Stimulated activated CD4-positive, alpha-beta T cell treated with anti-CD3 and anti-CD28 coated beads, Interleukin-15, amount 100 ng/mL, for 24 hours (primary cell): ENCODE results near the gene FAM217B.

Source experiments
- DNase-seq: peaks from one replicate; pipeline ENCODE4 v3.0.0-alpha.2; 2020

The FAM217B gene

DNA sequence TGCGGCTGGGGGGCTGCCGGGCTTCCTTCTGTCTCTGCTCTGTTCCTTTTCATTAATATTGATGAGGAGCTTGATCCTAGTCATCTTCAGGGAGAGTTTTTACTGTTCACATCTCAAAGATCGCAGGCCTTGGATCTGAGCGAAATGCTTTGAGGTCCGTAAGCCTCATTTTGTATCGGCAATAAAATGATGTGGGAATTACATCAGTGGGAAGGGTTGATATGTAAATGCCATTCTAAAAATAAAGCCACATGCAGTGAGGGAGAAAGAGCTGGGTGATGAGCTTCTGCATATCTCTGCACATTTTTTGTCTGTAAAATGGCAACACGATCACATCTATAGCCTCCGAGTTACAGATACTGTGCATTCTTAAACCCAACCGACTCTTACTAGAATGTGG is 42.9 kb downstream of the FAM217B start:
- no peak for DNase-seq

DNA sequence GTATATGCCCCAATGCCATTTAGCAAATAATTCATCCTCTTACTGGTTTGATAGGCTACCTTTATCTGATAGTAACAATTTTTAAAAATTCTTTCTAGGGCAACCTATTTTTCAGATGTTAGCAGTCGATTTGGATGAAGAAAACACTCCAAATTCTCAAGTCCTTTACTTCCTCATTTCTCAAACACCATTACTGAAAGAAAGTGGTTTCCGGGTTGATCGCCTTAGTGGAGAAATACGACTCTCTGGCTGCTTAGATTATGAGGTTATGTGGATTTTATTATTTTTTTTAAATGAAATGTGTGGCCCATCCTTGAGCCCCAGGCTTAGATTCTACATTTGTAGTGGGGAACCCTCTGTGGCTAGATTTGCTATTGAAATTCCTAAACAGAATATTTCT is 44.4 kb downstream of the FAM217B start:
- DNase-seq: no peak

GRCh38 chr20:59985164-59985563 is 45.0 kb downstream of the FAM217B start:
- DNase-seq: no peak

DNA sequence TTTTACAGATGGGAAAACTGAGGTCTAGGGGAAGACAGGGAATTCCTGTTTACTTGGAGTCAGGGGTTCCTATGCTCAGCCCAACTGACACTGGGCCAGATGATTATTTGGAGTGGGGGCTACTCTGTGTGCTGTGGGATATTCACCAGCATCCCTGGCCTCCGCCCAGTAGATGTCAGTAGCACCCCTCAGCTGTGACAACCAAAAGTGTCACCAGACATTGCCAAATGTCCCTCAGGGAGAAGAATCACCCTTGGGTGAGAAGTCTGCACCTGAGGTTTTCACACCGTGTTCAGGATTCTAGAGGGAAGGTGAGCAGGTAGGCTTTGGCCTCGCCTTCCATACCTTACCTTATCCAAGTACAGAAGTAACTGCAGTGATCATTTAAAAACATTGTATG is 45.7 kb downstream of the FAM217B start:
- DNase-seq: no peak

- DNase-seq: no peak
Observed at GRCh38 chr20:59987135-59987534, 46.9 kb downstream of the FAM217B start.

GRCh38 chr20:59988141-59988540 is 48.0 kb downstream of the FAM217B start:
- DNase-seq: no peak

DNA sequence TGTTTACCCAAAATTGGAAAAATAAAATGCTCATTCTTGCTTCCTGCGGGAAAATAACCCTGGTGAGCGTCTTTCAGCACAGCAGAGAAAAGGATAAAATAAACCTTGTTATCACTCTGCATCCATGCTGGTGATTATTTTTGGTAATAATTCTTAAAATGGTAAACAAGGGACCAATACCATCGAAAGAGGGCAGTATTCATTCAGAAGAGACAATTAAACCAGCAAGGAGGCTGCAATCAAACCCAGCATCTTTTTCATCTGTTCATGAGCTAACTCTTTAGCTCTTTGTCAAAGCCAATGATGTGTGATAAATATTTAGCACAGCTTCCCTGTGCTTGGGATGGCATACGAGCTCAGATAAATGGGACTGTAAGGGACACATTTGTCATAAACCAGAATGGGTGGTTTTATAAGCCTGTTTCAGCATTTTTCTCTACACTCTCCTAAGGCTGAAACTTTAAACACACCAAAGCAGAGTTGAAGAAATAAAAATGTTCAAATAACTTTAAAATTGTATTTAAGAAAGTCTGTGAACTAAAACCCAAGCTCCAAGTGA is 52.4 kb downstream of the FAM217B start:
- DNase-seq: no peak

GRCh38 chr20:59993736-59994430 is 53.7 kb downstream of the FAM217B start:
- DNase-seq: no peak

GRCh38 chr20:59994697-59995122 is 54.5 kb downstream of the FAM217B start:
- DNase-seq: no peak

GRCh38 chr20:59996108-59996507 is 55.9 kb downstream of the FAM217B start:
- DNase-seq: no peak

- DNase-seq: no peak
Observed at GRCh38 chr20:59997896-59998295, 57.7 kb downstream of the FAM217B start.
